ENCODE measurements around the gene TNFRSF21.
"Not testable (repeated sequence)": the region's sequence is repeated elsewhere in the genome, so short reads cannot be mapped to it uniquely, and the experiment has no call there.

TNFRSF21 gene

DNA sequence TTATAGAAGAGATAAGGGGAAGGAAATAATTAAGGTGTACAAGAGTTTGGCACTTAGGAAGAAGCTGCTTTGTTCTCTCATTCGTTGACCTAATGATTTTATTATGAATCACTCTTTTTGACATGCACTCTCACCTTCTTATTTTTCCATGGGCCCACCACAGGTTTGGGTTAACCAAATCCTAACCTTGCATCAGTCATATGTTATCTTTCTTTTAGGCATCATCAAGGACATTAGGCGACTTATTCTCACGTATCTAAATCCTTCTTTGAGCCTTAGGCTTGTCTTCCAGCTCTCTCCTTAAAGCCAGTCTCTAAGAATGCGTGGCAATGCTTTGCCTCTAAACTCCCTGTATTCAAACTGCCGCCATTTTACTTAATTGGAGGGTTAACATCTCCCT, 58.3 kb downstream of the TNFRSF21 start:
- no peak for DNase-seq (ENCODE audit: low spot score)

DNA sequence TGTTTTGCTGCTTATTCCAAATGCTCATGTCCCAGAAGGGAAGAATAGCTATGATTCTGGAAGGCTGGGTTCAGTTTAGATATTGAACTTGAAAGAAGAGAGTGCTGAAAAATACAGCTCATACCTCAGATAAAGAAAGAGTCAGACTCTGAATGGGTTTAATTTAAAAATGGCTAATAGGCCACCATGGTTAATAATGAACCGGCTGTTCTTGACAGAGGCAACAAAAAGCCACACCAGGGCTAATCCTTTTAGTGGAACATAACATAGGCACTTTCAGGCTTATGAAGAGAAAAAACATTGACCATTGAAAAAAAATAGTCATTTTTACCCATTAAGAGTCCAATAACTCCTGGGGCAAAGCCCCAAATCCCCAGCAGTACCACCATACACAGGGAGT, 59.4 kb downstream of the TNFRSF21 start:
- no peak for DNase-seq (ENCODE audit: low spot score)

DNA sequence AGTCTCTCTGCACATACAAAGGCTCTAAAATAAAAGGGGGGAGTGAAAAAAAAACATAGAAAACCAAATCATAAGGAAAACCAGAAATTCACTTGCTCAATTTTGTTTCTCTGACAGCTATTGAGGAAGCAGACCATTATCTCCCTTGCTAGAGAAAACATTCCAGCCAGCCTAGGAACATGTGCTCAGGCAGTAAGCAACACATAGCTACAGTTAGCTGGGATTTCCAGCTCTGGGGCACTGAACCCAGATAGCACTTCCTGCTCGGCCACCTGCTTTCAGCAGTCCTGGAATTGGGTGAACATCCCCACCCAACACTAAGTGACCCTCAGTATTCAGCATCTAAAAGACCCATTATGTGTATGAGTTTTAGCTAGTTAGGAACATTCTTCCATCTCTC, 61.3 kb downstream of the TNFRSF21 start:
- no peak for DNase-seq (ENCODE audit: low spot score)

DNA sequence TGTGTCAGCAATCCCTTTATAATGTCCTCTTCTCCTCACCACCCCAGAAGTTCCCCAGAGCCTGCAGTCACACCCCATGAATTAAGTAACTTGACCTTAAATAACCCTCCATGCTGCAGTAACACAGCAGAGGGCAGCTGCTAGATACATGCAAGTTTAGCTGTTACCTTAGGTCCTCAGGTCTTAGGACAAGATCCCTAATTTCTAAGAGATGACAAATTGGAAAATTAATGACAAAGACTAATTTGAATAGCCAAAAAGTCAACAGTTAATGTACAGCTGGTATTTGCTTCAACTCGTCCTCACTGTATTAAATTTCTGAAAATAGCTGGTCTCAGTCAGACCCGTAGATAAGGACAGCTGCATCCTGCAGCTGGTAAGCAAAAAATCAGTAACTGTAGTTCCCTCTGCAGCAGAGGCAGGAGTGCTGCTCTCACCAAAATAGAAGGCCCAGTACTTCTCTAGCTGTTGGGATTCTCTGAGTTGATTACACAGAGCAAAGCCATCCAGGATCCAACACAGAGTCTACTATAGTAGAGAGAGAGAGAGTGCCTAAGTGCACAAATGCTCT, 62.4 kb downstream of the TNFRSF21 start:
- peak; percentile 18 for DNase-seq (ENCODE audit: low spot score)

DNA sequence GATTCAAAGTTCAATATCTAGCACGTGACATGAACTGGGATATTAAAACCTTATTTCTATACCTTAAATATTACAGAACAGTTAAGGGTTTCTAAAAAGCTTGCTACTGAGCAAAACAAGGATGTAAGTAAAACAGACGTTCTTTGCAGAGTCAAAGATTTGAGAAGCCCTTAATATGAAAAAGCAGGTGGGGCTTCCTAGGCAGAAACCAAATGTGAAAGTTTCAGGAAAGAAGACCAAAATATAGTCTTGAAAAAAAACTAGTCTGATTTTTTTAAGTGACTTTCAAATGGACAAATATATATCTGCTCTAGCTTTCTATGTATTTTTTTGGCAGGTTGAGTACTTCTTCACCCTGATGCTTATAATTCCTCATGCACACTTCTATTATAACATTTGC, 63.2 kb downstream of the TNFRSF21 start:
- no peak for DNase-seq (ENCODE audit: low spot score)

DNA sequence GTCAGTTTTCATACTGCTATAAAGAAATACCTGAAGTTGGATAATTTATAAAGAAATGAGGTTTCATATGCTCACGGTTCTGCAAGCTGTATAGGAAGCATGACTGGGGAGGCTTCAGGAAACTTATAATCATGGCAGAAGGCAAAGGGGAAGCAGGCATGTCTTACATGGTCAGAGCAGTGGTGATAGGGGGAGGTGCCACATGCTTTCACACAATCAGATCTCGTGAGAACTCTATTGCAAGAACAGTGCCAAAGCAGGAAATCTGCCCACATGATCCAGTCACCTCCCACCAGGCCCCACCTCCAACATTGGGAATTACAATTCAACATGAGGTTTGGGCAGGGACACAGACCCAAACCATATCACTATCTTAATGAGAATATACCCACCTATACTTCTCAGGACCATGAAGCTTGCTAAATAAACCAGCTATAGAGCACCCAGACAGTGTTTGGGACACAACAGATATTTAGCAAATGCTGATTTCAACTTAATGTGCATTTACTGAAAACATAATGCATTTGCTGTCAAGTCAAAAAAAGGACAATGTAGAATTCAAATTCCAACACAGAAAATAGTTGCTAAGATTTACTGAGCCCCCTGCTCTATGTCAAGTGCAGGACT, 63.8 kb downstream of the TNFRSF21 start:
- DNase-seq (ENCODE audit: low spot score), result no peak

DNA sequence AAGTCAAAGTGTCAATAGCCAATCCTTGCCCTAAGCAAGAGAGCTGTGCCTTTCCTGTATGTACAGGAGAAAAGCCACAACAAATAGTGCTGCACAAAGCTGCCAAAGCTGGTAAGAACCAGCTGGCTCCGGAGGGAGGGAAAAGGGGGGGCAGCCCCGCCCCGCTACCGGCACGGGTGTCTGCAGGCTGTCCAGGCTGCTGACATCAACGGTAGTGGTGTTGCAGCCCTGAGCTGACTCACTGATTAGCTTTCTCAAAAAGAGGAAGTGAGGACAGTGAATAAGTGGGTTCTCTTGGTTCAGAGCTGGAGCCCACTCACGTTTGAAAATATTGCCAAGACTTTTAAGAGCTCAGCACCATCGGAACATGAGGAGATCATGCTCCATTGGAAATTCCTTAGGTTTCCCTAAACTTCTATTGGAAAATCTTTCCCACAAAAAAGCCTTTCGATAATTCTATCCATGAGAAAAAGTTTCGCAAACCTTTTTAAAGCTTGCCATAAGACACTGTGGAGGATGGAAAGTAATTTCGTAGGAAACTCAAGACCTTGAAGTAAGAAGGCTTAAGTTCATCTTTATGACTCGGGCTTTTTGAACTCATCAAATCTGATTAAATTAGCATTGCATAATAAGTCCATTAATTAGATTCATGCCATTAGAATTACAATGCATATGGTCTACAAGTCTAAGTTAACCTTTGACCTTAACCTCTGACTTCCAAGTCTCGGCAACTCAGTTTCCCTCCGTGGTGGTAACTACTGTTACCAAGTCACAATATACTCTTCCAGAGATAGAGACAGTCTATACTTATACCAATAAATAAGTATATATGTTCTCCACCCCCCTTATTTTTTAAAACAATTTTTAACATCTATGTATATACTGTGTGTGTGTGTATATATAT, 67.0 kb downstream of the TNFRSF21 start:
- peak; percentile 83 for DNase-seq (ENCODE audit: low spot score)

DNA sequence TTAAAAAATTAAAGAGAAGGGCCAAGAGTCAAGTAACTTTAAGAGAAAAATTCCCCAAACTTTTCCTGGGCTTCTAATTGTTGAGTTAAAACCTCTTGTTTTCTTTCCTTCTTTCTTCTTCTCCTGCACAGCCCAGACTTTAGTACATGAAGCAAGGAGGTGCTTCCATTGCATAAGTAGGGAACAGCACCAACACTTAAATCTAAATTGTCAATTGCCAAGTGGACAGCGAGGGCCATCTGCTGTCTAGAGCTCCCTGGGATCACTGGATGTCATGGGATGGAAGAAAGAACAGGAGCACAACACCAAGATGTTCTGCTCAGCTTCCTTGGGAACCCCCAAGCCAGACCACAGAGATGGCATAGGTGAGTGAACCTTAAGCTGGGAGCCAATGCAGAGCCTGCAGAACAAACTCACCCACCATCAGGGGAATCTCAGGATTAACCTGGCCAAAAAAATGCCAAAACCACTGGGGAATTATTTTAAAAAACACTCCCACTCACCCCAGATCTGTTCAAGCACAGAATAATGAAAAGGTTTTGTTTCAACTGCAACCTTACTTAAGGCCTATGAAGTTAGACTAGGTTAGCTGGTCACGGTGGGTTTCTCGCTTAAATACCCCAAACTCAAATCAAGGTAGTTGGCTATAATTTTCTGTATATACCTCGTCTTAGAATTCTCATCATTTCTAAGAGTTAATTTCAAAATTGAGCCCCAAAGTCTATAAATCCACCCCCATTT, 67.8 kb downstream of the TNFRSF21 start:
- no peak for DNase-seq (ENCODE audit: low spot score)

DNA sequence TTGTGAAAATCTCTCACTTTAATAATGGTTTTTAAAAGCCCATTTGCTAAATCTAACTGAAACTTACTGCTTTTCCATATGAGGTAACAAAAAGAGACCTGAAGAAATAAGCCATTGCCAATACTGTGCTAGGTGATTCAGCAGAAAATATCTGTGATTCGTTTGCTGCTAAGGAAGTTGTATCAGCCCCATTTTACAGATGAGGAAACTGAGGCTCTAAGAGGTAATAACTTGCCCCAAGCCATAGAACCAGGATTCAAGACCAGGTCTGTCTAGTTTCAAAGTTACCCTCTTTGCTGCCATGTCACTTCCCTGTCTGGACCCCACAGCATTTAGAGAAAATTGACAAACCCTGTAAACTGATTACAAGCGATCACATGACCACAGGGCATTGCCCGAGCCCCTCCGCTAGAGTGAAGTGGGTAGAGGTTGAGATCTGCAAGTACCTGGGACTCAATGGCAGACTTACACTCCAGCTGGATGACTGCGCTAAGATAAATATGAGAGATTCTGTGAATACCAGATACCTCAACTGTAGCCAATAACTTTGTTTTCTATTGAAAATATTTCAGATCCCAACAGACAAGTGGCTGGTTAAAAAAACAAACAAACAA, 69.3 kb downstream of the TNFRSF21 start:
- DNase-seq (ENCODE audit: low spot score), result no peak

DNA sequence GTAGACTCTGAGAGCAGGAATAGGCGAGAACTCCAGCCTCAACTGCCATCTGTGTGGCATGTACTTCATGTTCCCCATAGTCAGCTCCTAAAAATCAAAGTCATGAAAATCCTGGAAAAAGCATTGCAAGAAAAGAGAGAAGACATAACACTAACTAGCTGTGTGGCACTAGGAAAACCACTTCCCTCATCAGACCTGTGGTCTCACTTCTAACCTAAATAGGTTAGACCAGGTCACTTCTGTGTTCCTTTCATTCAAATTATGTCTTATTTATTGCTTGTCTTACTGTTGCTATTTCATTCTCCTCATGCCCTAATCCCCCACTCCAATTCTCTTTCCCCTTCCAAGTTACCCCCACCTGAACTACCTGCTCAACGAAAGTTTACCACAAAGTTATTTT, 70.2 kb downstream of the TNFRSF21 start:
- DNase-seq (ENCODE audit: low spot score), result no peak

DNA sequence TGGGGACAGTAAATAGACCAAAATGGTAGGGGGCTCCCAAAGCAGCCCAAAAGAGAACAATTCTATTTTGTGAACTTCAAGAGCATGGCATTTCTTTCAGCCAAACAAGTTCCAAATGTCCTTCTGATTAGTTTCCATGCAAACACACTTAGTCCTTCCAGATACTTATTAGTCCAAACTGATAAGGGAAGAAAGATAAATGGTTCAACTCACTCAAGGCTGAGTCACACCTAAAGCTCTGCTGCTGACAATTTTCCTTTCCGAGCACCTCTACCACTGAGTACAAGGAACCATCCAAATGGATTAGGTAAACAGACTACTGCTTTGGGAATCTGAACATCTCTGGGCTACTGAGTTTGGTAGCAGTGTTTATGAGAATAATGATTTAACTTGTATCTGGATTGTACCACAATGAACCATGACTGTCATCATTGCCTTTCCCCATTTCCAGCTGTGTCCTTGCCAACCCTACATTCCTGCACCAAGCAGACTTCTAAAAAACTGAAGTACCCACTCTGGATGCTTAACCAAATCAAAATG, 71.2 kb downstream of the TNFRSF21 start:
- DNase-seq (ENCODE audit: low spot score), result no peak

DNA sequence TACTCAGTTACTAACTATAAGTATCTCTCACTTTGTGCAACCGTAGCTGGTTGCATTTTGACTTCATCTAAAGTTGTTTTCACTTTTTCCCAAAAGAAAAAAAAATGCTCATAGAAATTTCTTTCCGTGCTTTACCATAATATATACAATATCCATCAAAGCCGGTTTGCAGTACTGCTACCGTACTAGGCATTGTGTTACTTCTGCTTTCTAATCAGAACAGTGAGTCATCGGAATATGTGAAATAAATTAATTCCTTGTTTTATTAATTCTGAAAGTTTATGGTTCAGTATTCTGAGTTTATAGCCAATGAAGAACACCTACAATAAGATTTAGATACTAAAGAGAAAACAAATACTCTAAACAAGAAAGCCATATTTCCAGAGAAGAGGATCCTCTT, 72.5 kb downstream of the TNFRSF21 start:
- no peak for DNase-seq (ENCODE audit: low spot score)

DNA sequence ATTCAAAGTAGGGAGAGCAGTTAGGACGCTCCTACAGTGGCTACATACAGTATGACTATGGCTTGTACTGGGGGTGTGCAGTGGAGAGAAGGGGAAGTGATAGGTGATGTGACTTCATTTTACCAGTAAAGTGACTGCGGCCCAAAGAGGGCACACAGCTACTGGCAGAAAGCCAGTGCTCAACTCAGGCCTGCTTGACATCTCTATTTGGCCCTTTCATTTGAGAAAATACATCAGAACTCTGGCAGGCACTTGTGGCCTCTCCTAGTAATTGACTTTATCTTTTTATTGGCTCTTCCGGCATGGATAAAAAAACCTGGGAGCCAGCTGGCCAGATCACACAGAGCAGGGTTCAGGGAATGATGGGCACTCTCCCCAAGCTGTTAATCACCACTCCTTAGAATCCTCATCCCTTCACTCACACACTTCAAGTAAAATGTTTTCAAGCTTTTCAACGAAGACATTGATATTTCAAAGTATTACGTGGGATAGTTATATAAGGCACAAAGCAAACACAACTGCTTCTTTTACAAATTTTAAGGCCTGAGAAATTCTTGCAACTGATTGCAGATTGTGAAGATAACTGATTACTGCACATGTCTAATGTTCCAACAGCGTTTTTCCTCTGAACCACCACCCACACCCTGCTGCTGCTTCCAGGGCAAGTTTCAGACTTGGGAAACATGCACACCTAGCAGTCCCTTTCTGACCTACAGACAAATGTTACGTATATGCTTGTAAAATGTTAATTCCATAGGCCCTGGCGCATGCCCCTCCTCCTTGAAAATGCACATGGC, 73.5 kb downstream of the TNFRSF21 start:
- no peak for DNase-seq (ENCODE audit: low spot score)

DNA sequence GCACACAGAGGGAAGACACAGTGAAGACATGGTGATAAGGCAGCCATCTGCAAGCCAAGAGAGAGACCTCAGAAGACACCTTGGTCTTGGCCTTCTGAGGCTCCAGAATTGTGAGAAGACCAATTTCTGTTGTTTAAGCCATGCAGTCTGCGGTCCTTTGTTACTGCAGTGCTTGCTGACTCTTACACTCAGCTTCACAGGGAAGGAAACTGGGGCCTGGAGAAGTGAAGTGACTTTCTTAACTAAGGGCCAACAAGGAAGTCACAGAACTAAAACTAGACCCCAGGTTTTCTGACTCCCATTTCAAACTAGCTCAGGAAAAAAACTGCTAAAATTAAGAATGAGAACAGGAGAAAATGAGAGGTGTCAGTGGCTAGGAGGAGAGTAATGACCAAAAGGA, 74.3 kb downstream of the TNFRSF21 start:
- no peak for DNase-seq (ENCODE audit: low spot score)

DNA sequence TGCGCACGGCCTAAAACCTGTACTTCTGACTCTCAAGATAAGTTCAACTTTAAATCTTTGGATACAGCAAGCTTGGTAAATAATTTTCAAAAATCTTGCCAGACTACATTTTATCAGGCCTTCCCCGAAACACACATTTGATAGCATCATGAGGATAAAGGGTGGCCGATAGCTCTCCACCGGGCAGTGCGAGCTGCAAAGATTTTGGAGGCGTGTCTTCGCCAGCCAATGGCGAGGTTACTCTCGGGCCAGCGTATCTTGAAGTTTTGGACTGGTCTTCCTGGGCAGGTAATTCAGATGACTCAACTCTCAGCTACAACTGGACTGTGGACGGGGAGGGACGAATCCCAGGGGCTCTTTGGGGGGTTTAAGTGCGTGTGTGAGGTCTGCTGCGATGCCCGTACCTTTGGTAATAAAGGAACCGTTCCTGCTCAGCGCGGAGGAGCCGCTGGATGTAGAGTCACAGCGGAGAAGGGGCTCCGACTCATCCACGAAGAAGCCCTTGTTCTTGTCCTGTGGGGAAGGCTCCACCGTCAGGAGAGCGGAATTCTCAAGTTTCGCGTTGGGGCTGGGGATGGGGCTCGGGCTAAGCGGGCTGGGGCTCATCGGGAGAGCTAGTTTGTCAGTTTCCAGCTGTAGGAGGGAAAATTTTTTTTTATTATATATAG, 75.3 kb downstream of the TNFRSF21 start:
- DNase-seq (ENCODE audit: low spot score), result no peak

DNA sequence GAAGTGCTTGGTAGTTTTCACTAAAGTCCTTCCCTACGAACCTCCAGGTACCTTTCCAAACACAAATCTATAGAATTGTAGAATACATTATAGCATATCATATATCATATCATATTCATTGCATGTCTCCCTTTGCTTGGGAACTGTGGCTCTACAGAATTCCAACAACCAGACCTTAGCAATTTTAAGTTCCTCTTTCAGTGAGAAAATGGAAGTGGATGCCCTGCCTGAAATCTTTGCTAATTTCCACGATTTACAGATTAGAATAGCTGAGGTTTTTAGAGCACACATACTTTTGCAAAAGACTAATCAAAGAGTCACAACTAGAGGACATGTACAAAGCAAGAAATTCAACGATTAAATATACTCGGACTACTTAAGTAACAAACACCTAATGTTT, 78.6 kb downstream of the TNFRSF21 start:
- no peak for DNase-seq (ENCODE audit: low spot score)

DNA sequence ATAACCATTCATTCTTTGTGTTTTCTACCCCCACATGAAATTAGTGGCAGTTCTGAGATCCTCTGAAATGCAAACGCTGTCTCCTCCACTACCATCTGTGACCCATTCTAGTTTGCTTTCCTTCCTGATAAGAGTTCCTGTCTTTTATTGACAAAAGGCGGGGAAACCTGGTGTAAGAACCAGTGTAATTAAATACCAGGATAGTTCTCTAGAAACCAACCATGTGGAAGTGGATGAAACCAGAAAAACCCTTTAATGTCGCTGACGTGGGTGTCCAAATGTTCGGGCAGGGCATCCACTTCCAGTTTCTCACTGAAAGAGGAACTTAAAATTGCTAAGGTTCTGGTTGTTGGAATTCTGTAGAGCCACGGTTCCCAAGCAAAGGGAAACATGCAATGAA, 79.1 kb downstream of the TNFRSF21 start:
- no peak for DNase-seq (ENCODE audit: low spot score)

DNA sequence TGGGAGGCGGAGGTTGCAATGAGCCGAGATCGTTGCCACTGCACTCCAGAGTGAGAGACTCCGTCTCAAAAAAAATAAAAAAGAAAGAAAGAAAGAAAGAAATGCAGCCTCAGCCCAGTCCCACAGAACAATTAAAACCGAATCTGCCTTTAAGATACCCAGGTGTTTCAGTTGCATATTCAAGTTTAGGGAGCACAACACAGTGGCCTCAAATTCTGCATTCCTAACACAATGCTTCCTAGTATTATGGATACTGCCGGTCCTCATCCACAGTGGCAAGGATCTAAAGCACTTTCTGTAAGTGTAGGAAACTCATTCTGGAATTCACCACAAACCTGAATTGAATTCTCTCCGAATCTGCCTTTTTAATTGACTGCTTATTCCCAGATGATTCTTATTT, 80.5 kb downstream of the TNFRSF21 start:
- DNase-seq (ENCODE audit: low spot score), result no peak

DNA sequence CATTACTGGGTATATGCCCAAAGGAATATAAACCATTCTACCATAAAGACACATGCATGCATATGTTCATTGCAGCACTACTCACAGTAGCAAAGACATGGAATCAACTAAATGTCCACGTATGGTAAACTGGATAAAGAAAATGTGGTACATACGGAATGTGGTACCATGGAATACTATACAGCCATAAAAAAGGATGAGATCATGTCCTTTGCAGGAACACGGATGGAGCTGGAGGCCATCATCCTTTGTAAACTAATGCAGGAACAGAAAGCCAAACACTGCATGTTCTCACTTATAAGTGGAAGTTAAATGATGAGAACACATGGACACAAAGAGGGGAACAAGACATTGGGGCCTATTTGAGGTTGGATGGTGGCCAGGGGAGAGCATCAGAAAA, 81.6 kb downstream of the TNFRSF21 start:
- DNase-seq (ENCODE audit: low spot score), result not testable (repeated sequence)

DNA sequence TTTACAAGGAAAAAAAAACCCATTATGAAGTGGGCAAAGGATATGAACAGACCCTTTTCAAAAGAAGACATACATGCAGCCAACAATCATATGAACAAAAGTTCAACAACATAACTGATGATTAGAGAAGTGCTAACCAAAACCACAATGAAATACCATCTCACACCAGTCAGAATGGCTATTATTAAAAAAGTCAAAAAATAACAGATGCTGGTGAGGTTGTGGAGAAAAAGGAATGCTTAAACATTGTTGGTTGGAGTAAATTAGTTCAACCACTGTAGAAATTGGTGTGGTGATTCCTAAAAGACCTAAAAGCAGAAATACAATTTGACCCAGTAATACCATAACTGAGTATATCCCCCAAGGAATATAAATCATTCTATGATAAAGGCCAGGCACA, 86.5 kb downstream of the TNFRSF21 start:
- DNase-seq (ENCODE audit: low spot score), result not testable (repeated sequence)
